K562 (cell line): ENCODE results near the gene TSC22D3. TPM values are rescaled to one million over a fixed set of nuclear protein-coding genes. Genes with fewer than 3 reads are reported as not detected.

Experiments used
- ATAC-seq: fragments of 200-7000 bp; cut with Tn5 transposase; 3 replicates; pipeline ENCODE4 v1.9.1; 2020; ENCODE audit warnings: moderate library complexity
- BruUV-seq: library from RNA; stranded (reverse); fragments of 400-500 nt; replicated peaks from 2 replicates; lab custom pipeline; 2021; lab: Mats Ljungman, UMichigan
- CTCF ChIA-PET: fragments of 300-600 bp; formaldehyde crosslinking; extraction: SDS; loops from one replicate; lab custom pipeline; 2021; ENCODE audit warnings: low intra/inter-chr PET ratio; lab: Yijun Ruan, JAX
- POLR2A ChIA-PET: fragments of 300-600, 350-650 bp; sonication (Branson Sonifier 250); formaldehyde crosslinking; extraction: SDS; loops from one replicate; lab custom pipeline; 2021; ENCODE audit warnings: antibody characterized with exemption, inconsistent platforms; lab: Yijun Ruan, JAX
- DNase-seq, 4 experiments: peaks; one replicate each; pipeline versions ENCODE4 v3.0.0 to v3.0.0-alpha.2; 2011 to 2018; ENCODE audit warnings: low spot score in 3 of 4, mixed read lengths in 3 of 4; ENCODE audit errors: extremely low read depth in 1 of 4
- FAIRE-seq: peaks from 2 replicates; lab custom pipeline; 2011; peaks lifted over from hg19 to GRCh38; lab: Jason Lieb, UNC
- H2AFZ ChIP-seq: 2 replicates; pipeline ENCODE4 v1.6.0; 2011; ENCODE audit warnings: low read depth, low read length, control low read depth, inconsistent platforms
- H3K27ac ChIP-seq: fragments of 200-600 bp; 3 replicates; pipeline ENCODE4 v1.8.0; 2011; ENCODE audit warnings: low read depth, mild to moderate bottlenecking, control low read depth, inconsistent platforms, low read length, moderate library complexity, mixed read lengths; ENCODE audit errors: extremely low read depth
- H3K27me3 ChIP-seq, 2 experiments: fragments of 300-600 bp in 1 of 2; 2 replicates in 1 of 2; 3 replicates in 1 of 2; pipeline versions ENCODE4 v1.6.0 to v1.8.0; 2011; ENCODE audit warnings: inconsistent platforms in 2 of 2, low read length in 2 of 2, mild to moderate bottlenecking in 1 of 2, mixed read lengths in 1 of 2, moderate library complexity in 1 of 2; ENCODE audit not compliant: control insufficient read depth in 2 of 2, insufficient read depth in 2 of 2
- H3K36me3 ChIP-seq: fragments of 300-600 bp; 3 replicates; pipeline ENCODE4 v1.8.0; 2011; ENCODE audit warnings: mild to moderate bottlenecking, low read length, inconsistent platforms; ENCODE audit not compliant: control insufficient read depth, insufficient read depth
- H3K4me1 ChIP-seq, 2 experiments: fragments of 200-600 bp in 1 of 2; replicated peaks in 1 of 2; 2 replicates in 1 of 2; 3 replicates in 1 of 2; pipeline versions ENCODE4 v1.5.1 to v1.8.0; 2011; ENCODE audit warnings: inconsistent platforms in 2 of 2, low read length in 2 of 2, mild to moderate bottlenecking in 1 of 2, mixed read lengths in 1 of 2, moderate library complexity in 1 of 2; ENCODE audit not compliant: control insufficient read depth in 2 of 2, insufficient read depth in 2 of 2
- H3K4me2 ChIP-seq: 2 replicates; pipeline ENCODE4 v1.6.1; 2011; ENCODE audit warnings: low read length, control low read depth, inconsistent platforms, mixed read lengths; ENCODE audit not compliant: insufficient read depth
- H3K4me3 ChIP-seq: fragments of 200-600 bp; sonication (generic), shearing (Covaris generic); 2 replicates; pipeline ENCODE4 v1.5.1; 2016; ENCODE audit warnings: control low read depth, inconsistent platforms
- H3K79me2 ChIP-seq: fragments of 200-600 bp; 3 replicates; pipeline ENCODE4 v1.8.0; 2011; ENCODE audit warnings: low read length, inconsistent platforms; ENCODE audit not compliant: control insufficient read depth, insufficient read depth
- H3K9ac ChIP-seq, 2 experiments: 2 replicates each; pipeline versions ENCODE4 v1.6.0 to v1.6.1; 2011; ENCODE audit warnings: low read depth in 2 of 2, low read length in 2 of 2, control low read depth in 1 of 2, inconsistent platforms in 1 of 2, mild to moderate bottlenecking in 1 of 2, mixed read lengths in 1 of 2; ENCODE audit not compliant: insufficient read depth in 1 of 2
- H3K9me1 ChIP-seq: one replicate; pipeline ENCODE4 v1.6.0; 2011; ENCODE audit warnings: inconsistent platforms, mild to moderate bottlenecking, low read length, moderate library complexity; ENCODE audit not compliant: control insufficient read depth, insufficient read depth
- H3K9me3 ChIP-seq: replicated peaks from 2 replicates; pipeline ENCODE4 v1.5.1; 2011; ENCODE audit warnings: low read depth, low read length, inconsistent platforms; ENCODE audit not compliant: control insufficient read depth, insufficient read depth
- H4K20me1 ChIP-seq: replicated peaks from 2 replicates; pipeline ENCODE4 v1.6.1; 2011; ENCODE audit warnings: low read length, inconsistent platforms, mixed read lengths; ENCODE audit not compliant: control insufficient read depth, insufficient read depth
- FIP1L1 ChIP-seq: fragments of 200-400 bp; formaldehyde crosslinking; IDR thresholded peaks from 2 replicates; pipeline ENCODE4 v1.6.1; 2018; ENCODE audit warnings: mild to moderate bottlenecking, low read depth, low read length; ENCODE audit not compliant: poor library complexity, severe bottlenecking
- GMEB1 ChIP-seq: fragments of 250-450 bp; sonication (Bioruptor Pico); IDR thresholded peaks from 2 replicates; pipeline ENCODE4 v1.4.0; 2020; ENCODE audit warnings: mild to moderate bottlenecking
- HMGN3 ChIP-seq: IDR thresholded peaks from 2 replicates; pipeline ENCODE4 v1.6.1; 2011; ENCODE audit warnings: borderline replicate concordance, low read depth, mild to moderate bottlenecking, mixed read lengths, low read length; ENCODE audit not compliant: insufficient read length; ENCODE audit errors: extremely low read depth
- PYGO2 ChIP-seq: fragments of 450-650 bp; IDR thresholded peaks from 2 replicates; pipeline ENCODE4 v1.6.1; 2016; ENCODE audit warnings: mild to moderate bottlenecking, missing genetic modification characterization, moderate library complexity, missing compliant biosample characterization
- RAD21 ChIP-seq, 2 experiments: fragments of 250-450 bp in 1 of 2; fragments of 450-650 bp in 1 of 2; sonication (Bioruptor Pico) in 1 of 2; formaldehyde crosslinking in 1 of 2; IDR thresholded peaks in 1 of 2; conservative IDR thresholded peaks in 1 of 2; 2 replicates each; pipeline versions ENCODE4 v1.4.0 to v1.8.0; 2020 to 2022; ENCODE audit warnings: mild to moderate bottlenecking in 2 of 2, moderate library complexity in 1 of 2
- SMAD4 ChIP-seq: fragments of 250-450 bp; sonication (Bioruptor Pico); conservative IDR thresholded peaks from 2 replicates; pipeline ENCODE4 v1.8.0; 2021; ENCODE audit warnings: inconsistent platforms, mild to moderate bottlenecking, moderate library complexity
- SREBF1 ChIP-seq: fragments of 150-350 bp; IDR thresholded peaks from 2 replicates; pipeline ENCODE4 v1.6.1; 2014; ENCODE audit warnings: antibody characterized with exemption, low read depth, low read length, borderline replicate concordance
- TAF9B ChIP-seq: fragments of 450-650 bp; IDR thresholded peaks from 2 replicates; pipeline ENCODE4 v1.6.1; 2018; ENCODE audit warnings: mild to moderate bottlenecking; ENCODE audit not compliant: partially characterized antibody
- TCF3 ChIP-seq: sonication (generic); formaldehyde crosslinking; IDR thresholded peaks from 2 replicates; pipeline ENCODE4 v1.4.0; 2020; ENCODE audit warnings: mild to moderate bottlenecking, missing genetic modification reagents
- TCFL5 ChIP-seq: fragments of 250-450 bp; sonication (Bioruptor Pico); conservative IDR thresholded peaks from 2 replicates; pipeline ENCODE4 v1.6.1; 2021; ENCODE audit warnings: mild to moderate bottlenecking, moderate library complexity, matching md5 sums
- TRIM28 ChIP-seq: fragments of 450-650 bp; IDR thresholded peaks from 2 replicates; pipeline ENCODE4 v1.6.1; 2017
- WGBS: fragments of 100-300 bp; shearing (Covaris generic); methylation state at CpG from one replicate; pipeline ENCODE4 v1.1.6; 2016; ENCODE audit warnings: low coverage, mixed read lengths; ENCODE audit not compliant: insufficient coverage; ENCODE audit errors: missing lambda C conversion rate; 5-methylcytosine and 5-hydroxymethylcytosine counted together
- in situ Hi-C: fragments of 300-500 bp; cut with MboI; formaldehyde crosslinking; loops from 4 replicates; pipeline ENCODE4 v1.15.0; 2018; ENCODE audit warnings: inconsistent platforms, mixed read lengths
- intact Hi-C: fragments of 100-400 bp; cut with micrococcal nuclease; formaldehyde crosslinking; loops from 2 replicates; pipeline ENCODE4 v1.14.2; 2022
- polyA plus RNA-seq, 8 experiments: library from polyadenylated mRNA; depleted of rRNA in 4 of 8; stranded (reverse) in 5 of 8; unstranded in 3 of 8; fragments of >200 nt; fragmentation: Nextera tagmentation in 2 of 8; fragmentation: Illumina TruSeq in 1 of 8; extraction: Ambion mirVana in 2 of 8; extraction: Trizol in 1 of 8; gene quantifications; 2 replicates each; pipeline versions ENCODE4 v1.2.1 to v1.2.3, GENCODE V29; 2011 to 2014; ENCODE audit warnings: inconsistent platforms in 1 of 8, missing spikeins in 1 of 8
- total RNA-seq, 7 experiments: library from RNA; depleted of rRNA in 6 of 7; stranded (reverse); fragments of >200 nt in 6 of 7; fragmentation: Illumina TruSeq in 2 of 7; extraction: Trizol in 2 of 7; gene quantifications; 2 replicates each; pipeline versions ENCODE4 v1.2.1 to v1.2.3, GENCODE V29; 2011 to 2021; ENCODE audit warnings: low replicate concordance in 1 of 7

The TSC22D3 gene
- total and polyA plus RNA-seq, 9 of the 15 experiments (the other 6 are each of a cell fraction or from before 2014, with no cell fraction given): 0.48 to 3.0 (median 0.87) TPM

- Histone ChIP-seq H3K27me3 (peaks cover 4 to 20% of the 10 kb centered on the region in 2 experiments; a peak in 3 of 5 replicates), H3K79me2 (no peaks in the 10 kb centered on the region), H3K27ac (no peak overlapping the region), H3K4me1 (no peaks in the 10 kb centered on the region), H3K36me3 (no peaks in the 10 kb centered on the region), H3K9ac (no peak overlapping the region), H4K20me1 (no peaks in the 10 kb centered on the region), H2AFZ (no peak overlapping the region), H3K9me1 (no peaks in the 10 kb centered on the region), H3K4me2 (no peak overlapping the region), H3K4me3 (no peak overlapping the region), H3K9me3 (no peaks in the 10 kb centered on the region)
- DNase-seq (no peak), ATAC-seq (no peak), FAIRE-seq (no peak)
- BruUV-seq: no TSS peak
- WGBS: 50% methylated on average over 1 of the region's 1 CpG
- intact Hi-C loops (no loop called here), in situ Hi-C loops (no loop called here)
- POLR2A ChIA-PET: interaction anchor here (1.3 kb wide), 1 partner anchor 11 kb away, joined by 3 read pairs; no protein-coding TSS in a partner anchor
- CTCF ChIA-PET: interaction anchor here (0.7 kb wide), 1 partner anchor 897 kb away, joined by 3 read pairs; no protein-coding TSS in a partner anchor
- TF ChIP-seq TCF3 (CRISPR knock-in tag): 0 out of 2 replicates have a peak, but pooled peaks have one; percentile 5
- no peak for TF ChIP-seq TAF9B
Observed at GRCh38 chrX:107763647-107764046, 11.9 kb downstream of the TSC22D3 start.

GRCh38 chrX:107760304-107761077 is 15.1 kb downstream of the TSC22D3 start:
- no peak overlapping the region for H2AFZ ChIP-seq
- TF ChIP-seq RAD21 (CRISPR knock-in tag; conservative IDR thresholded peaks at IDR 0.05 in 1 of 2, IDR thresholded peaks at IDR 0.05 in 1 of 2) (no peak), SREBF1 (no peak), GMEB1 (CRISPR knock-in tag) (no peak), TCFL5 (CRISPR knock-in tag) (no peak), PYGO2 (tag) (no peak), FIP1L1 (no peak), TRIM28 (no peak), SMAD4 (CRISPR knock-in tag) (no peak), HMGN3 (no peak)
- POLR2A ChIA-PET: interaction anchor here (0.7 to 1.2 kb wide), 2 partner anchors 12 to 85 kb away, joined by 3 read pairs; no protein-coding TSS in a partner anchor

More at GRCh38 chrX:107760304-107761077, 15.1 kb downstream of the TSC22D3 start:
- H4K20me1 ChIP-seq: no peaks in the 10 kb centered on the region
- intact Hi-C loops: no loop called here
- 25% methylated on average over 5 of the region's 5 CpGs for WGBS
- no peaks in the 10 kb centered on the region for H3K9me3 ChIP-seq
- ATAC-seq: no peak
- no peak overlapping the region for H3K27ac ChIP-seq
- FAIRE-seq: no peak
- H3K4me1 ChIP-seq: no peaks in the 10 kb centered on the region; a peak in 1 of 5 replicates
- peaks cover 4 to 27% of the 10 kb centered on the region in 2 experiments; a peak in 3 of 5 replicates for H3K27me3 ChIP-seq
- H3K36me3 ChIP-seq: no peaks in the 10 kb centered on the region
- no peaks in the 10 kb centered on the region for H3K9me1 ChIP-seq
- no peak overlapping the region for H3K9ac ChIP-seq
- H3K79me2 ChIP-seq: no peaks in the 10 kb centered on the region
- no peak overlapping the region for H3K4me2 ChIP-seq
- no TSS peak for BruUV-seq
- no peak overlapping the region for H3K4me3 ChIP-seq
- in situ Hi-C loops: no loop called here
- CTCF ChIA-PET: no interaction called here
- no peak for DNase-seq
